Keratinocyte (primary cell): Measurements from ENCODE around the gene PKHD1.

ENCODE experiments used
- CTCF ChIP-seq, 3 experiments: IDR thresholded peaks in 1 of 3; conservative IDR thresholded peaks in 1 of 3; optimal IDR thresholded peaks in 1 of 3; 2 replicates in 2 of 3; 3 replicates in 1 of 3; pipeline versions ENCODE3 to v1.5.1; 2011; ENCODE audit warnings: low read length in 3 of 3, mild to moderate bottlenecking in 3 of 3, moderate library complexity in 2 of 3, control low read depth in 1 of 3, inconsistent platforms in 1 of 3; ENCODE audit not compliant: insufficient read depth in 2 of 3; ENCODE audit errors: extremely low read depth in 1 of 3
- EZH2 ChIP-seq: IDR thresholded peaks from one replicate; pipeline ENCODE4 v1.6.1; 2012; ENCODE audit warnings: inconsistent platforms, mild to moderate bottlenecking, low read length, moderate library complexity

- TF ChIP-seq CTCF (optimal IDR thresholded peaks at IDR 0.05 in 1 of 3, IDR thresholded peaks at IDR 0.05 in 1 of 3, conservative IDR thresholded peaks at IDR 0.05 in 1 of 3; ENCODE audit: extremely low read depth in 1 of 3, insufficient read depth in 2 of 3, low read length in 3 of 3) (no peak), EZH2 (no peak)
Measured at GRCh38 chr6:52103623-52104022, 16.2 kb upstream of the PKHD1 start.
